Hematopoietic multipotent progenitor cell treated with erythropoietin and hydrocortisone succinate and interleukin-3 and kit ligand, for 15 days (in vitro differentiated cells): Measurements from ENCODE around the gene CCDC171.

Experiments used
- DNase-seq: peaks from one replicate; pipeline ENCODE4 v3.0.0-alpha.2; 2015; ENCODE audit warnings: low spot score

The CCDC171 gene

GRCh38 chr9:16001856-16002255 is 449.0 kb downstream of the CCDC171 start:
- no peak for DNase-seq

DNA sequence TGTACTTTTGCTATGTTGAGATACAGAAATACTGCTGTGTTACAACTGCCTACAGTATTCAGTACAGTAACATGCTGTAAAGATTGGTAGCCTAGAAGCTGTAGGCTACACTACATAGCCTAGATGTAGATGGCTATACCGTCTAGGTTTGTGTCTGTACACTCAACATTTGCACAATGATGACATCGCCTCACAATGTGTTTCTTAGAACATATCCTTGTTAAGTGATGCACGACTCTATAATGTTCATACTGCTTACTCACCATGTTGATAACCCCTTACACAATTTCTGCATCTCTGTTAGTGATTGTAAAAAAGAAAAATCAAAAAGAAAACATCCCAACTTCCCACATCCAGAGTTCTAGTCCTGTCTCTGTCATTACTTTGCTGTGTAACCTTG is 450.0 kb downstream of the CCDC171 start:
- no peak for DNase-seq

DNA sequence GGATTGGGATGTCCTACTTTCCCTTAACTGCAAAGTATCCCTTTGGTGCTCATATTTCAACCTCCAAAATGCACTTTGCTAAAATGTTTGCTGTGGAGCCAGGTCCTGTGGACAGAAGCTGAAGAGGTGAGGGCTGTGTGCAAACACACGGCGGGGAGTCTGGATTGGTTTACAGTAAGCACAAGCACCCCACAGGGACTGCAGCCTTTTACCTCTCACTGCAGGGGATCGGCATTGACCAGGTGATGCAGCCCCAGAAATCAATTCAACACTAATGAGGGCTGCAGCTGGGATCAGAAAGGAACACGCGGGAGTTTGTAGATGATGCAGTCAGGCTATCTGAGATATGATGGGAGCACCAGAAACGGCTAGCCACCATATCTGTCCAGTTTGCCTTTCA is 450.9 kb downstream of the CCDC171 start:
- DNase-seq = no peak

- DNase-seq = no peak
These were observed 451.8 kb downstream of the CCDC171 start for GRCh38 chr9:16004613-16005012.

GRCh38 chr9:16010221-16010620 is 457.4 kb downstream of the CCDC171 start:
- no peak for DNase-seq

- DNase-seq = no peak
These were observed 459.8 kb downstream of the CCDC171 start for GRCh38 chr9:16012621-16013020.

- DNase-seq = no peak
These were observed 460.5 kb downstream of the CCDC171 start for GRCh38 chr9:16013366-16013765.

DNA sequence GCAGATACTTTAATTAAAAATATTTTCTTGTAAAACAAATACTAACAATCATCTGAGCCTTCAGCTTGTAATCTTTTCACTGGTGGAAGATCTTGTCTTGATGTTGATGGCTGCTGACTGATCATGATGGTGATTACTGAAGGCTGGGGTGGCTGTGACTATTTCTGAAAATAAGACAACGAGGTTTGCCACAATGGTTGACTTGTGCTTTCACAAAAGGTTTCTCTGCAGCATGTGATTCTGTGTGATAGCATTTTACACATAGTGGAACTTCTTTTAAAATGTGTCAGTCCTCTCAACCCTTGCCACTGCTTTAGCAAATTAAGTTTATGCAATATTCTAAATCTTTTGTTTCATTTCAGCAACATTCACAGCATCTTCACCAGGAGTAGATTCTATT is 461.0 kb downstream of the CCDC171 start:
- no peak for DNase-seq

GRCh38 chr9:16022228-16022627 is 469.4 kb downstream of the CCDC171 start:
- no peak for DNase-seq

DNA sequence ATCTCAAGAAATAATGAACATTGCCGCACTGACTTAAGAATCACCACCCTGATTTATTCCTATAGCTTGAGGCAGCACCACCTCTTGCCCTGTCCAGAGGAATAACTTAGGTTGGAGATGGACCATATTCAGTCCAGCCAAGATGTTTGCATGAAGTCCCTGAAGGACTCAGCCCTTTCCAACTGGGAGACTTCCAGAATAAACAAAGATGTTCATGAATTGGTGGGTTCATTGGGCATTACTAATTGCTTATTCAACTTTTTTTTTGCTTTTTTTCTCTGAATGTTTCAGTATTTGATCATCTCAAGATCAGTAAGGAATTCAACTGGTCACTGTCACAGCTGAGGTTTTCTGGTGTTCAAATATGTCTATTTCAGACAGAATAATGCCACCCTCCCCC is 470.6 kb downstream of the CCDC171 start:
- no peak for DNase-seq
